ENCODE measurements around the gene ERC1.

The ERC1 gene

GRCh38 chr12:1280059-1280458 is 289.0 kb downstream of the ERC1 start:
- no peak for TF ChIP-seq CTCF (IDR thresholded peaks at IDR 0.05; ENCODE audit: borderline replicate concordance, insufficient read depth, low read depth, low read length)
- H3K4me3 ChIP-seq (ENCODE audit: low read depth, low read length), result no peak overlapping the region

- H3K4me3 ChIP-seq (ENCODE audit: low read depth, low read length), result no peak overlapping the region
- no peak for TF ChIP-seq CTCF (IDR thresholded peaks at IDR 0.05; ENCODE audit: borderline replicate concordance, insufficient read depth, low read depth, low read length)
These were observed 290.8 kb downstream of the ERC1 start for GRCh38 chr12:1281683-1282366.

- TF ChIP-seq CTCF (IDR thresholded peaks at IDR 0.05; ENCODE audit: borderline replicate concordance, insufficient read depth, low read depth, low read length), result no peak
- no peak overlapping the region for H3K4me3 ChIP-seq (ENCODE audit: low read depth, low read length)
These were observed 291.8 kb downstream of the ERC1 start for GRCh38 chr12:1282670-1283315.

- H3K4me3 ChIP-seq (ENCODE audit: low read depth, low read length), result no peak overlapping the region
- no peak for TF ChIP-seq CTCF (IDR thresholded peaks at IDR 0.05; ENCODE audit: borderline replicate concordance, insufficient read depth, low read depth, low read length)
These were observed 292.3 kb downstream of the ERC1 start for GRCh38 chr12:1283316-1283715.

- no peak overlapping the region for H3K4me3 ChIP-seq (ENCODE audit: low read depth, low read length)
- TF ChIP-seq CTCF (IDR thresholded peaks at IDR 0.05; ENCODE audit: borderline replicate concordance, insufficient read depth, low read depth, low read length), result no peak
These were observed 293.6 kb downstream of the ERC1 start for GRCh38 chr12:1284611-1285010.

GRCh38 chr12:1287446-1287975 is 296.5 kb downstream of the ERC1 start:
- no peak for TF ChIP-seq CTCF (IDR thresholded peaks at IDR 0.05; ENCODE audit: borderline replicate concordance, insufficient read depth, low read depth, low read length)
- H3K4me3 ChIP-seq (ENCODE audit: low read depth, low read length), result no peak overlapping the region

- no peak overlapping the region for H3K4me3 ChIP-seq (ENCODE audit: low read depth, low read length)
- no peak for TF ChIP-seq CTCF (IDR thresholded peaks at IDR 0.05; ENCODE audit: borderline replicate concordance, insufficient read depth, low read depth, low read length)
These were observed 297.3 kb downstream of the ERC1 start for GRCh38 chr12:1288333-1288732.

Measured in GM12875 (cell line).